ENCODE measurements around the gene CAB39L.

DNA sequence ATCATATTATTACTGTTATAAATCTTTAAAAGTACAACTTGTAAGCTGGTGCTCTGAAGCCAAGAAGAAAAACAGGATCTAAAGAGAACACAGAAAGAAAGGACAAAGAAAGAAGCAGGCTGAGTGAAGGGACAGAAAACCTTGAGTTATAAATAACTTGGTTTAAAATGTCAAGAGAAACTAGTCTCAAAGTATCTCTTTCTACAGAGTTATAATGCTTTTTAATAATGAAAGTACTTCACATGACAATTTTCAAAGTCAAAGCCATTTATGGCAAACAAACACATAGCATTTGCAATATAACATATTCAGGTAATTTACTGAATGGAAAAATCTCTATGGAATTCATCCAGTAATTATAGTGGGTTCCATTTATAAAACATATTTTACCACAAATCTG lies 33.4 kb downstream of the CAB39L start:
- TF ChIP-seq, protein P1, sequence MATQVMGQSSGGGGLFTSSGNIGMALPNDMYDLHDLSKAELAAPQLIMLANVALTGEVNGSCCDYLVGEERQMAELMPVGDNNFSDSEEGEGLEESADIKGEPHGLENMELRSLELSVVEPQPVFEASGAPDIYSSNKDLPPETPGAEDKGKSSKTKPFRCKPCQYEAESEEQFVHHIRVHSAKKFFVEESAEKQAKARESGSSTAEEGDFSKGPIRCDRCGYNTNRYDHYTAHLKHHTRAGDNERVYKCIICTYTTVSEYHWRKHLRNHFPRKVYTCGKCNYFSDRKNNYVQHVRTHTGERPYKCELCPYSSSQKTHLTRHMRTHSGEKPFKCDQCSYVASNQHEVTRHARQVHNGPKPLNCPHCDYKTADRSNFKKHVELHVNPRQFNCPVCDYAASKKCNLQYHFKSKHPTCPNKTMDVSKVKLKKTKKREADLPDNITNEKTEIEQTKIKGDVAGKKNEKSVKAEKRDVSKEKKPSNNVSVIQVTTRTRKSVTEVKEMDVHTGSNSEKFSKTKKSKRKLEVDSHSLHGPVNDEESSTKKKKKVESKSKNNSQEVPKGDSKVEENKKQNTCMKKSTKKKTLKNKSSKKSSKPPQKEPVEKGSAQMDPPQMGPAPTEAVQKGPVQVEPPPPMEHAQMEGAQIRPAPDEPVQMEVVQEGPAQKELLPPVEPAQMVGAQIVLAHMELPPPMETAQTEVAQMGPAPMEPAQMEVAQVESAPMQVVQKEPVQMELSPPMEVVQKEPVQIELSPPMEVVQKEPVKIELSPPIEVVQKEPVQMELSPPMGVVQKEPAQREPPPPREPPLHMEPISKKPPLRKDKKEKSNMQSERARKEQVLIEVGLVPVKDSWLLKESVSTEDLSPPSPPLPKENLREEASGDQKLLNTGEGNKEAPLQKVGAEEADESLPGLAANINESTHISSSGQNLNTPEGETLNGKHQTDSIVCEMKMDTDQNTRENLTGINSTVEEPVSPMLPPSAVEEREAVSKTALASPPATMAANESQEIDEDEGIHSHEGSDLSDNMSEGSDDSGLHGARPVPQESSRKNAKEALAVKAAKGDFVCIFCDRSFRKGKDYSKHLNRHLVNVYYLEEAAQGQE (IDR thresholded peaks at IDR 0.05; ENCODE audit: unreplicated experiment): no peak
- no peak for TF ChIP-seq POLR2AphosphoS5 (IDR thresholded peaks at IDR 0.05; ENCODE audit: low read depth)
- TF ChIP-seq, protein P2, sequence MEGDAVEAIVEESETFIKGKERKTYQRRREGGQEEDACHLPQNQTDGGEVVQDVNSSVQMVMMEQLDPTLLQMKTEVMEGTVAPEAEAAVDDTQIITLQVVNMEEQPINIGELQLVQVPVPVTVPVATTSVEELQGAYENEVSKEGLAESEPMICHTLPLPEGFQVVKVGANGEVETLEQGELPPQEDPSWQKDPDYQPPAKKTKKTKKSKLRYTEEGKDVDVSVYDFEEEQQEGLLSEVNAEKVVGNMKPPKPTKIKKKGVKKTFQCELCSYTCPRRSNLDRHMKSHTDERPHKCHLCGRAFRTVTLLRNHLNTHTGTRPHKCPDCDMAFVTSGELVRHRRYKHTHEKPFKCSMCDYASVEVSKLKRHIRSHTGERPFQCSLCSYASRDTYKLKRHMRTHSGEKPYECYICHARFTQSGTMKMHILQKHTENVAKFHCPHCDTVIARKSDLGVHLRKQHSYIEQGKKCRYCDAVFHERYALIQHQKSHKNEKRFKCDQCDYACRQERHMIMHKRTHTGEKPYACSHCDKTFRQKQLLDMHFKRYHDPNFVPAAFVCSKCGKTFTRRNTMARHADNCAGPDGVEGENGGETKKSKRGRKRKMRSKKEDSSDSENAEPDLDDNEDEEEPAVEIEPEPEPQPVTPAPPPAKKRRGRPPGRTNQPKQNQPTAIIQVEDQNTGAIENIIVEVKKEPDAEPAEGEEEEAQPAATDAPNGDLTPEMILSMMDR (conservative IDR thresholded peaks at IDR 0.05; ENCODE audit: low read depth in 2 of 2): no peak
- no peak for TF ChIP-seq CREB1 (CRISPR knock-in tag; IDR thresholded peaks at IDR 0.05; ENCODE audit: low read depth)
- TF ChIP-seq EZH2phosphoT487 (IDR thresholded peaks at IDR 0.05; ENCODE audit: unreplicated experiment): no peak
- TF ChIP-seq EZH2 (IDR thresholded peaks at IDR 0.05; ENCODE audit: low read depth, unreplicated experiment): no peak

All from GM23338 (cell line).